Lung (tissue), 12 donors: ENCODE data around the gene UBA6. TPM values are rescaled to one million over a fixed set of nuclear protein-coding genes. Genes with fewer than 3 reads are reported as not detected.

Experiments used
- ATAC-seq: fragments of 200-7000 bp; cut with Tn5 transposase; one replicate; pipeline ENCODE4 v1.9.1; 2020; ENCODE audit warnings: moderate number of reproducible peaks; ENCODE audit not compliant: insufficient read depth, low FRiP score
- DNase-seq, 3 donors: peaks; one replicate each; pipeline ENCODE4 v3.0.0-alpha.2; 2013 to 2017
- H3K27ac ChIP-seq, 2 donors: one replicate each; pipeline ENCODE4 v1.5.1; 2013; ENCODE audit warnings: mild to moderate bottlenecking in 2 of 2, moderate library complexity in 2 of 2, control low read depth in 1 of 2, inconsistent platforms in 1 of 2, low read depth in 1 of 2, low read length in 1 of 2
- H3K27me3 ChIP-seq, 3 donors: one replicate each; pipeline ENCODE4 v1.5.1; 2013; ENCODE audit warnings: low read length in 2 of 3; ENCODE audit not compliant: control insufficient read depth in 3 of 3, insufficient read depth in 3 of 3
- H3K36me3 ChIP-seq, 4 donors: one replicate each; pipeline ENCODE4 v1.5.1; 2013; ENCODE audit warnings: low read length in 4 of 4, mild to moderate bottlenecking in 1 of 4, moderate library complexity in 1 of 4; ENCODE audit not compliant: control insufficient read depth in 4 of 4, insufficient read depth in 4 of 4
- H3K4me1 ChIP-seq, 5 donors: one replicate each; pipeline ENCODE4 v1.5.1; 2013; ENCODE audit warnings: low read length in 5 of 5, mild to moderate bottlenecking in 2 of 5, moderate library complexity in 1 of 5; ENCODE audit not compliant: control insufficient read depth in 5 of 5, insufficient read depth in 5 of 5
- H3K4me3 ChIP-seq: one replicate; pipeline ENCODE4 v1.5.1; 2013; ENCODE audit warnings: mild to moderate bottlenecking, control low read depth, moderate library complexity
- H3K9ac ChIP-seq, 2 donors: one replicate each; pipeline ENCODE4 v1.5.1; 2013; ENCODE audit warnings: low read length in 2 of 2, control low read depth in 1 of 2; ENCODE audit not compliant: insufficient read depth in 1 of 2
- H3K9me3 ChIP-seq, 4 donors: one replicate each; pipeline ENCODE4 v1.5.1; 2013; ENCODE audit warnings: low read length in 3 of 4, mild to moderate bottlenecking in 1 of 4, moderate library complexity in 1 of 4; ENCODE audit not compliant: control insufficient read depth in 4 of 4, insufficient read depth in 3 of 4
- WGBS, 2 donors: extraction: QIAGEN DNeasy Blood & Tissue Kit; methylation state at CpG; one replicate each; pipeline ENCODE4 v1.1.7; 2013; 5-methylcytosine and 5-hydroxymethylcytosine counted together
- polyA plus RNA-seq, 2 donors: library from polyadenylated mRNA; stranded (reverse); fragments of 200-250 nt; gene quantifications; one replicate each; pipeline ENCODE4 v1.2.1, GENCODE V29; 2013
- total RNA-seq, 2 donors: library from RNA; depleted of rRNA in 1 of 2; stranded (reverse); fragments of >200 nt in 1 of 2; gene quantifications; one replicate each; pipeline ENCODE4 v1.2.1, GENCODE V29; 2014 to 2021
- TF ChIP-seq, protein P1 (sequence below): IDR thresholded peaks from 2 replicates; pipeline ENCODE4 v1.5.1; 2012; ENCODE audit warnings: mild to moderate bottlenecking; ENCODE audit errors: control extremely low read depth, extremely low read depth
- donor health status: control.
- donor health status: control.
- donor health status: Bipolar disorder and iron deficiency.
- donor health status: healthy.
- donor health status: DM: yes; HTN: yes; CAD: no.

The UBA6 gene
- total and polyA plus RNA-seq, 4 donors, result 6.4 to 67.0 (median 28.0) TPM

GRCh38 chr4:67704843-67705242 lies 3.9 kb upstream of the UBA6 start:
- Histone ChIP-seq H3K9me3 (no peaks in the 10 kb centered on the region), H3K9ac (no peak overlapping the region), H3K27ac (no peak overlapping the region), H3K36me3 (peaks cover 0 to 3% (median 0%) of the 10 kb centered on the region in 4 donors), H3K4me3 (no peak overlapping the region), H3K27me3 (no peaks in the 10 kb centered on the region), H3K4me1 (peaks cover 0 to 12% (median 2%) of the 10 kb centered on the region in 5 donors)
- TF ChIP-seq, protein P1, sequence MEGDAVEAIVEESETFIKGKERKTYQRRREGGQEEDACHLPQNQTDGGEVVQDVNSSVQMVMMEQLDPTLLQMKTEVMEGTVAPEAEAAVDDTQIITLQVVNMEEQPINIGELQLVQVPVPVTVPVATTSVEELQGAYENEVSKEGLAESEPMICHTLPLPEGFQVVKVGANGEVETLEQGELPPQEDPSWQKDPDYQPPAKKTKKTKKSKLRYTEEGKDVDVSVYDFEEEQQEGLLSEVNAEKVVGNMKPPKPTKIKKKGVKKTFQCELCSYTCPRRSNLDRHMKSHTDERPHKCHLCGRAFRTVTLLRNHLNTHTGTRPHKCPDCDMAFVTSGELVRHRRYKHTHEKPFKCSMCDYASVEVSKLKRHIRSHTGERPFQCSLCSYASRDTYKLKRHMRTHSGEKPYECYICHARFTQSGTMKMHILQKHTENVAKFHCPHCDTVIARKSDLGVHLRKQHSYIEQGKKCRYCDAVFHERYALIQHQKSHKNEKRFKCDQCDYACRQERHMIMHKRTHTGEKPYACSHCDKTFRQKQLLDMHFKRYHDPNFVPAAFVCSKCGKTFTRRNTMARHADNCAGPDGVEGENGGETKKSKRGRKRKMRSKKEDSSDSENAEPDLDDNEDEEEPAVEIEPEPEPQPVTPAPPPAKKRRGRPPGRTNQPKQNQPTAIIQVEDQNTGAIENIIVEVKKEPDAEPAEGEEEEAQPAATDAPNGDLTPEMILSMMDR, result no peak
- no peak for DNase-seq
- 91 to 94% methylated on average over 2 of the region's 2 CpGs for WGBS, 2 donors
- ATAC-seq, result no peak

DNA sequence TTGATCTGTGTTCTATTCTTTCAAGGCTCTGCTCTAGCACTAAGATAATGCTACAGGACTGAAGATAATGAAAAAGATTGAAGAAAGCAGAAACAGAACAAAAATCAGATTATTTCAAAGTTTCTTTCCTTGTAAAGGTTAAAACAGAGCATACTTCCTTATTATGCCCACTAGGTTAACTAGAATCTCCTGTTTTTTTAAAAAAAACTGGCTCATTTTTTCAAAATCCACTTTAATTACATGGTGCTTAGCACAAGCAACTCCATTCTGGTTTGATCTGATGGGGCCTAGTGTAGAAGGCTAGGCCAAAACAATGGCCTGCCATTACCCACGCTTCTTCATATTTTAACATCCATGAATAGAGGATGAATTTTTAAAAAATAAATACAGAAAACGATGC lies 1.2 kb upstream of the UBA6 start:
- Histone ChIP-seq H3K27me3 (no peaks in the 10 kb centered on the region), H3K4me1 (peaks cover 0 to 16% (median 2%) of the 10 kb centered on the region in 5 donors), H3K9me3 (no peaks in the 10 kb centered on the region), H3K4me3 (no peak overlapping the region), H3K27ac (no peak overlapping the region), H3K9ac (no peak overlapping the region), H3K36me3 (peaks cover 0 to 3% (median 0%) of the 10 kb centered on the region in 4 donors)
- WGBS, 2 donors, result 97% methylated on average over 2 of the region's 2 CpGs
- no peak for ATAC-seq
- TF ChIP-seq, protein P1, result no peak
- no peak for DNase-seq

DNA sequence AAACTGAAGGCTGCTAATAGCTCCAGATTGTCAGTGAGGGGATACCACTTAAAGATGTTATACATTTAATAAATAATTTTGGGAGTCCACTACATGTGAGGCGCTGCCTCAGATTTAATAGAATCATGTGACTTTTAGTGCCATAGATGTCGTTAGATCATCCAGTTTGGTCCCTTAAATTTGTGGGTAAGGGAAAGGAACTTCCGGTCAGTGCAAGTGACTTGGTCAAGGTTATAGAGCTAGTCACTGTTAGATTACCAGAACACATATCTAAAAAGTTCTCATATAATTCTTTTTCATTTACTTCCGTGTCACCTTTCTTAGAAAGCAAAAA lies 529 bp upstream of the UBA6 start:
- Histone ChIP-seq H3K4me3 (peak overlapping the region; percentile 45), H3K36me3 (peaks cover 0 to 3% (median 0%) of the 10 kb centered on the region in 4 donors), H3K27ac (peak overlapping the region in 1 of 2 donors; percentile 68), H3K27me3 (no peaks in the 10 kb centered on the region), H3K9ac (peak overlapping the region in 1 of 2 donors; percentile 93), H3K9me3 (no peaks in the 10 kb centered on the region), H3K4me1 (peaks cover 0 to 16% (median 2%) of the 10 kb centered on the region in 5 donors)
- WGBS, 2 donors, result 8 to 13% methylated on average over 4 of the region's 4 CpGs
- TF ChIP-seq, protein P1, result no peak
- DNase-seq (no peak), ATAC-seq (no peak)
